Muscle of leg (tissue), 11 donors: ENCODE data around the gene RPL19. TPM values are rescaled to one million over a fixed set of nuclear protein-coding genes. Genes with fewer than 3 reads are reported as not detected.

Experiments used
- DNase-seq: peaks from one replicate; pipeline ENCODE4 v3.0.0; 2013
- H3K27ac ChIP-seq: one replicate; pipeline ENCODE4 v1.5.1; 2013; ENCODE audit warnings: mild to moderate bottlenecking, low read length, control low read depth
- H3K27me3 ChIP-seq: one replicate; pipeline ENCODE4 v1.6.1; 2013; ENCODE audit warnings: low read length; ENCODE audit not compliant: control insufficient read depth, insufficient read depth
- H3K36me3 ChIP-seq: one replicate; pipeline ENCODE4 v1.6.1; 2013; ENCODE audit warnings: low read length; ENCODE audit not compliant: control insufficient read depth, insufficient read depth
- H3K4me1 ChIP-seq: one replicate; pipeline ENCODE4 v1.6.1; 2013; ENCODE audit warnings: low read length; ENCODE audit not compliant: control insufficient read depth, insufficient read depth
- H3K4me3 ChIP-seq: one replicate; pipeline ENCODE4 v1.5.1; 2013; ENCODE audit warnings: low read length, control low read depth
- H3K9me3 ChIP-seq: replicated peaks from 2 replicates; pipeline ENCODE4 v1.6.1; 2013; ENCODE audit warnings: low read depth, low read length; ENCODE audit not compliant: control insufficient read depth
- WGBS: methylation state at CpG from one replicate; pipeline ENCODE4 v1.1.5; 2013; ENCODE audit warnings: missing lambda C conversion rate; ENCODE audit not compliant: insufficient coverage; 5-methylcytosine and 5-hydroxymethylcytosine counted together
- polyA plus RNA-seq, 8 donors: library from polyadenylated mRNA; unstranded; fragments of 120-200 nt; gene quantifications; one replicate each; pipeline versions ENCODE4 v1.2.1 to v1.2.3, GENCODE V29; 2013; ENCODE audit warnings: inconsistent platforms in 1 of 8, low replicate concordance in 1 of 8; ENCODE audit not compliant: insufficient read length in 8 of 8, insufficient read depth in 1 of 8
- total RNA-seq: library from RNA; stranded (reverse); fragments of 120-200 nt; gene quantifications from one replicate; pipeline ENCODE4 v1.2.4, GENCODE V29; 2013

Gene RPL19
- total and polyA plus RNA-seq, 9 donors: 2,380 to 4,258 (median 2,720) TPM

DNA sequence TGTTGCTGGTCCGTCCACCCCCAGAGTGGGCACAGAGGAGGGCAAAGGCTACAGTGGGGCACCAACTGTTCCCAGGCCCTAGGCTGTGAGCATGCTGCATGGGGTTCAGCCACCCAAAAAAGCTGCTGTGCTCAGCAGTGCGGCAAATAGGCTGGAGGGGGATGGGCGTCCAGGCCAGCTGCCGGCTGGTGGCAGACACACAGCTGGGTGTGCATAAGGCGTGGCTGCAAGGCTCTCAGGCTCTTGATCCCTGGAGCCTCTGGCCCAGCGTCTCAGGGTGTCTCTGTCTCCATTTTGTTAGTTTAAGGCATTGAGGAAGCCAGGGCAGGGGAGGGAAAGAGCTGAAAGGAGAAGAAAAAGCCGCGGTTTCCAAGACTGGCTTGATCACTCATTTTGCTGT, 8.8 kb downstream of the RPL19 start:
- WGBS: 37% methylated on average over 6 of the region's 8 CpGs
- Histone ChIP-seq H3K4me1 (peaks cover 35% of the 10 kb centered on the region), H3K27me3 (peaks cover 20% of the 10 kb centered on the region), H3K27ac (no peak overlapping the region), H3K36me3 (peaks cover 14% of the 10 kb centered on the region), H3K4me3 (no peak overlapping the region), H3K9me3 (no peaks in the 10 kb centered on the region)
- no peak for DNase-seq

DNA sequence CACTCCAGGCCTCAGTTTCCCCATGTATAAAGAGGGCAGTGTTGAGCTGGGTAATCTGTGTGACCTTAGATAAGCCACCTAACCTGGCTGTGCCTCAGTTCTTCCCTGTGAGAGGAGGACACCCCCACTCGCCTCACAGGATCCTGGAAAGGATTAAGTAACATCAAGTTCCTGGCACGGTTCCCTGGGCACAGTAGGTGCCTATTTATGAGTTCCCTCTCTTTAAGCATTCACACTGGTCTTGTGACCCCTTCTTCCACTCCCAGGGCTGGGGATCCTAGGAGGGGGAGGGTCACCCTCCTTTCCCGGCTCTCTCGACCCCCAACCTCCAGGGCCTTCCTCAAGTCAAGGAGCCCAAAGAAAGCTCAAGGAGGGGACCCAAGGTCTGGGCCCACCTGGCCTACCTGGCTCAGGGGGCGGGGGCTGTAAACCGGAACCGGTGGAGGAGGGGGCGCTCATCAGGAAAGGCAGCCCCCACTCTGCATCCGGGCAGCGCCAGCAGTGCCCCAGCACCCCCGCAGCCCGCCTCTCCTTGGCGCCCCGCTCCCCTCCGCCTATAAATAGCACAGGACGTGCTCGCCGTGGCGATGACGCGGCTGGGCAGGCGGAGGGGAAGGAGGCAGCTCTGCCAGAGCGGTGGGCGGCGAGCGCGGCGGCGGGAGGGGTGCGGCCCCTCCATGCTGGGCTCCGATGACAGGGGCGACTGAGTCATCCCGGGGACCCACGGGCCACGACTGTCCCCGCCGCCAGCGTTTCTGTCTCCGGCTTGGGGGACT, 9.4 kb downstream of the RPL19 start:
- peak; percentile 80 for DNase-seq

DNA sequence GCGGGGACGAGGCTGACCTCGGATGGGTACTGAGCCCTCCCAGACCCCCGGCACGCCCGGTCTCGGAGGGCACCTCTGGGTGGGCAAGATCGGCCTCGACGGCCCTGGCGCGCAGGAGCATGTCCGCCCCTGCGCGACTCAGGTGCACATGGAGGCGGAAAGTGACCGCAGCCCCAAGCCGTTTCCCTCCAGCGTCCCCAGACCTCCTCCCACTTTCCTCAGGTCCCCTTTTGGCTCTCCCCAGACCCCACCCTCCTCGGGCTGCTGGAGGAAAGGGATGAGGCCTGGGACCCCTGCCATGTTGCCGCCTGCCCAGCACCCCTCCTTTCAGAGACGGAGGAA, 10.0 kb downstream of the RPL19 start:
- Histone ChIP-seq H3K9me3 (no peaks in the 10 kb centered on the region), H3K4me1 (peaks cover 35% of the 10 kb centered on the region), H3K27ac (no peak overlapping the region), H3K4me3 (peak overlapping the region; percentile 37), H3K27me3 (peaks cover 29% of the 10 kb centered on the region), H3K36me3 (peaks cover 2% of the 10 kb centered on the region)
- DNase-seq: no peak
- 2% methylated on average over 13 of the region's 22 CpGs for WGBS

More for the DNA sequence above, 9.4 kb downstream of the RPL19 start:
- 3% methylated on average over 29 of the region's 39 CpGs for WGBS
- no peak overlapping the region for H3K27ac ChIP-seq
- H3K9me3 ChIP-seq: no peaks in the 10 kb centered on the region
- H3K4me3 ChIP-seq: peak overlapping the region; percentile 37
- H3K36me3 ChIP-seq: peaks cover 8% of the 10 kb centered on the region
- H3K27me3 ChIP-seq: peaks cover 24% of the 10 kb centered on the region
- peaks cover 35% of the 10 kb centered on the region for H3K4me1 ChIP-seq

DNA sequence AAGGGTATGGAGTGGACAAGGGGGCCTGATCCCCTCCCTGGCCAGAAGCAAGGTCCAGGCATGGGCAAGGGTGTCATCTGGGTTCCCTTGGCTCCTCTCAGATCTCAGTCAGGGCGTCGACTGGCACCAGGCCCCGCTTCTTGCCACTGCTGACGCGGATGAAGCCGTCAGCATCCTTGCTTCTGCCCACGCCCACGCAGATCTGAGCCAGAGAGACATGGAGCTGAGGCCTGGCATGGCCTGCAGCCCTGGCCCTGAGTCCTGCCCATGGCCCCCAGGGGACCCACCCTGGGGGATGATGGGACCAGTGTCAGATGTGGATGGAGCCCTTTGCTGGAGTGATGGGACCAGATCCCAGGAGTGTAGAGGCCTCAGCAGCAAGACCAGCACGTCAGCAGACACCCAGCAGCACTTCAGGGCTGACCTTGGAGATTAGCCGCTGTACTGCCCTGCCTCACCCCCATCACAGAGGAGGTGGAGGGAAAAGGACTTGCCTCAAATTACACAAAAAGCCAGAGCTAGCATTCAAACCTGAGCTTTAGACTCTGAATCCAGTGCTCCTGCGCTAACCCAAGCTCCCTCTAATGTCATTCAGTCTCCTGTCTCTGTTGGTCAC, 12.2 kb downstream of the RPL19 start:
- Histone ChIP-seq H3K27ac (no peak overlapping the region), H3K4me1 (peaks cover 32% of the 10 kb centered on the region), H3K9me3 (no peaks in the 10 kb centered on the region), H3K36me3 (no peaks in the 10 kb centered on the region), H3K27me3 (peaks cover 44% of the 10 kb centered on the region), H3K4me3 (no peak overlapping the region)
- DNase-seq: no peak
- WGBS: 70% methylated on average over 11 of the region's 11 CpGs

DNA sequence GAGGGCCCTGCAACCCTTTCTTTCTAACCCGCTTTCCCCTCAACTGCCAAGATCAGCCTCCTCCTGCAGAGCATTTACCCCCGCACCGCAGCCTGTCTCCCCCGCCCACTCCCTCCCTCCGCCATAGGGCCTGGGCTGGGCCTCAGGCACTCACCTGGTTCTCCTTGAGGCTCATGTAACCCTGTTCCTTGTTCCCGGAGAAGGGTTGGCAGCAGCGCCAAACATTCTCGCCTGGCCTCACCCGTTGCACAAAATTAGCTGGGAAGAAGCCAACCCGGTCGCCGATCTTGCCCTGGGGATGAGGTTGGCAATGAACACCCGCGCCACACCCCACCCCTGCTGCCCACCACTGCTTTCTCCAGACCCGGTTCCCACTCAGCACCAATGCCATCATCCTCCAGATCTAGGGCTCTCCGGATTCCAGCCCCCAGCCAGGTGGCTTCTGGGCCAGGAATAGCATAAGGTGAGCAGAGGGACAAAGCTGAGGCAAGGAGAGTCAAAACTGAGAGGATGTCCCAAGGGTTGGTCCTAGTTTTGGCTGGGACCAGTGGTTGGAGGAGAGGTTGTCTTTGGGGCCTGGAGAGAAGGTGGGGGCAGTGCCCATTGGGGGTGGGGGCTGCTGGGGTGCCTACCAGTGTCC, 12.9 kb downstream of the RPL19 start:
- Histone ChIP-seq H3K27ac (no peak overlapping the region), H3K4me3 (no peak overlapping the region), H3K9me3 (no peaks in the 10 kb centered on the region), H3K36me3 (no peaks in the 10 kb centered on the region), H3K27me3 (peaks cover 50% of the 10 kb centered on the region), H3K4me1 (peaks cover 32% of the 10 kb centered on the region)
- DNase-seq: no peak
- 53% methylated on average over 15 of the region's 16 CpGs for WGBS

DNA sequence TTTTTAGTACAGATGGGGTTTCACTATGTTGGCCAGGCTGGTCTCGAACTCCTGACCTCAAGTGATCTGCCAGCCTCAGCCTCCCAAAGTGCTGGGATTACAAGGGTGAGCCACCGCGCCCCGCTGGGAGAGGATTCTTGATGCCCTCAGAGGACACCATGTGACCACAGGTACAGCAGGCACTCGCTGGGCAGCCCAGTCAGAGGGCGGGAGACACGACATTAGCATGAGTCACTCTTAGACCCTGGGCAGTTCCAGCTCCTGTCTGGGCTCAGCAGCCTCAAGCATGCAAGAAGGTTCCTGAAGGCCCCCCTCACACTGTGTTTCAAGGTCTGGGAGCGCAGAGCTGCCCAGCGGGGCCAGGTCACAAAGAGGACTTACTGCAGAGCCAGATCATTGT, 13.8 kb downstream of the RPL19 start:
- H3K4me3 ChIP-seq: no peak overlapping the region
- H3K27ac ChIP-seq: no peak overlapping the region
- DNase-seq: no peak
- peaks cover 28% of the 10 kb centered on the region for H3K4me1 ChIP-seq
- no peaks in the 10 kb centered on the region for H3K36me3 ChIP-seq
- peaks cover 55% of the 10 kb centered on the region for H3K27me3 ChIP-seq
- WGBS: 70% methylated on average over 9 of the region's 9 CpGs
- no peaks in the 10 kb centered on the region for H3K9me3 ChIP-seq

DNA sequence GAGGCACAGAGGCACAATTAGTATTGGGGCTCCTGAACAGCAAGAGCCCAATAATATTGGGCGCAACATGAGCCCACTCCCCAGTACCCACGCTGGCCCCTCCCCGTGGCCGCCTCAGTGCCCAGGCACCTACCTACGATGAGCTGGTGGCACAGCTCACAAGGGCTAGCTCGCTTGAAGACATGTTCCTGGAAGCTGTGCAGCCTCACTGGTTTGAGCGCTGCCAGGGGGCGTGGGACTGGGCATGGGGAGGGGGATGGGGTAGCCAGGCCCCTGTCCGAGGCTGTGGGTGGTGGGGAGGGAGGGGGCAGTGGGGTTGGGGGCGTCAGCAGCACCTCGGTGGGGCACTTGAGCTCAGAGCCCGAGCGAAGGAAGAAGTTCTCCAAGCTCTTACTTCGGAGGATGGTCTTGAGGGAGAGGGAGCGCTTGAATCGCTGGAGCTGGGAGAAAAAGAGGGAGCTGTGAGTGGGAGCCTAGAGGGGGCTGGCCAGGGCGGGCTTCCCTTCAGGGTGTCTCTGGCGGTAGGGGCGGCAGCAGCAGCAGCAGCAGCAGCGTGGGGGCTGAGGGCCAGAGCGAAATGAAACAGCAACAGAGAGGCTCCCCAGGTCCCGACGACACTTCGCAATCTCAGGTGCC, 17.8 kb downstream of the RPL19 start:
- H3K9me3 ChIP-seq: no peaks in the 10 kb centered on the region
- no peak overlapping the region for H3K27ac ChIP-seq
- H3K4me1 ChIP-seq: peaks cover 17% of the 10 kb centered on the region
- 16% methylated on average over 22 of the region's 24 CpGs for WGBS
- no peak for DNase-seq
- H3K27me3 ChIP-seq: peaks cover 50% of the 10 kb centered on the region
- no peaks in the 10 kb centered on the region for H3K36me3 ChIP-seq
- no peak overlapping the region for H3K4me3 ChIP-seq

DNA sequence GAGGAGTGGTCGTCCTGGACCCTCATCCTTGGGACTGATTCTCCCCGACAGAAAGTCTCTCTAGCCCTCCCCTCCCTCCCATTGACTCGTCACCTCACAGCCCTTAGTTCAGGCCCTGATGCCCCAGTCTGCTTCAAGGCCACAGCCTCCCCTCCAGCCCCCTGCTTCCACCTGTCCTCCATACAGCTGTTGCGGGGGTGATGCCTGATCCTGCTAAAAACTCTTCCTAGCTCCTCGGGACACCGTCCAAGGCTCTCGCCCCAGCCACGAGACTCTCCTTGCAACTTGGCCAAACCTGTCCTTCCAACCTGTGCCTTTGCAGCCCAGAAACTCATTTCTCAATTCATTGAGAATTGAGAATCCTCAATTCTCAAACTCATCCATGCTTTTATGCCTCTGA, 18.8 kb downstream of the RPL19 start:
- Histone ChIP-seq H3K4me3 (no peak overlapping the region), H3K9me3 (no peaks in the 10 kb centered on the region), H3K36me3 (no peaks in the 10 kb centered on the region), H3K27me3 (peaks cover 59% of the 10 kb centered on the region), H3K4me1 (peaks cover 17% of the 10 kb centered on the region), H3K27ac (no peak overlapping the region)
- WGBS: 44% methylated on average over 7 of the region's 8 CpGs
- DNase-seq: no peak

DNA sequence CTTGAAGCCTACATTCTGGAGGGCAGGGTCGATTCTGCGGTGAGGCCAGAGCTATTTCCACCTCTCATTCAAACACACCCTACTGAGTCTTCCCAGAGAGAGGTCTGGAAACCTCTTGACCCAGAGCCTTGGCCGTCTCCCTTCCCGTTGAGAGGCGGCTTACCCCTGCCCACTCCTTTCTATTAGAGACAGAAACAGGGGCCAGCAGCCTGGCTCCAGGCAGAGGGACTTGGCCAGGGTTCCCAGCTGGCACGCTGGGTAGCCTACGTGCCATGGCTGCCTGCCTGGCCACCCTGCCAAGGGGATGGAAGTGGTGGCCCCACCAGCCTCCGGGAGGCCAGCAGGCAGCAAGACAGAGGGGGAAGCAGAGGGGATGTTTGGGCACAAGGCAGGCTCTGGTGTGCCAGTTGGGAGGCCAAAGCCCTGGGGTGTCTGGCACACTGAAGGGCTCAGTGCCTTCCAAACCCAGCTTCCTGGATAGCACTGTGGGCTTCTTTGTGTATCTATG, 19.6 kb downstream of the RPL19 start:
- Histone ChIP-seq H3K4me1 (peaks cover 20% of the 10 kb centered on the region), H3K4me3 (no peak overlapping the region), H3K27me3 (peaks cover 61% of the 10 kb centered on the region), H3K36me3 (no peaks in the 10 kb centered on the region), H3K9me3 (no peaks in the 10 kb centered on the region), H3K27ac (no peak overlapping the region)
- 54% methylated on average over 8 of the region's 8 CpGs for WGBS
- no peak for DNase-seq

DNA sequence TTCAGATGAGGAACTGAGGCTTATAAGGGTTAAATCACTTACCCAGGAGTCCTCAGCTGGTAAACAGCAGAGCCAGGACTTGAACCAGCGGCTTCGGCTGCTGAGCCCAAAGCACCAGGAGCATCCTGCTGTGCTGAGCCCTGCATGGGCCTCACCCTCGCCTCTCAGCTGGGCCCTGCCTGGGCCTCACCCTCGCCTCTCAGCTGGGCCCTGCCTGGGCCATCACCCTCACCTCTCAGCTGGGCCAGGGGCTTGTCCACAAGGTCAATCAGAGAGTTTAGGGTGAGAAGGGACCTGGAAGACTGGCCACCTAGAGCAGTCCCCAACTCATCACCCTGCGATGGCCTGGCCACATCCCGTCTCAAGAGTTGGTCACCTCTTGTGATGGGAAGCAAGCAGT, 21.5 kb downstream of the RPL19 start:
- no peak overlapping the region for H3K4me3 ChIP-seq
- no peak overlapping the region for H3K27ac ChIP-seq
- no peak for DNase-seq
- H3K27me3 ChIP-seq: peaks cover 68% of the 10 kb centered on the region
- H3K36me3 ChIP-seq: no peaks in the 10 kb centered on the region
- peaks cover 34% of the 10 kb centered on the region for H3K4me1 ChIP-seq
- whole genome bisulfite sequencing: 88% methylated on average over 6 of the region's 6 CpGs
- H3K9me3 ChIP-seq: no peaks in the 10 kb centered on the region
